HCT116 (cell line): ENCODE measurements around the gene SMIM21. TPM values are rescaled to one million over a fixed set of nuclear protein-coding genes. Genes with fewer than 3 reads are reported as not detected.

Source experiments
- ATAC-seq: fragments of 200-7000 bp; cut with Tn5 transposase; 2 replicates; pipeline ENCODE4 v1.9.1; 2020; ENCODE audit warnings: mild to moderate bottlenecking, moderate library complexity
- BruUV-seq: library from RNA; stranded (reverse); fragments of 400-500 nt; replicated peaks from 2 replicates; lab custom pipeline; 2021; lab: Mats Ljungman, UMichigan
- CTCF ChIA-PET: fragments of 300-600 bp; sonication (Branson Sonifier 250); formaldehyde crosslinking; loops from one replicate; lab custom pipeline; 2021; ENCODE audit warnings: antibody characterized with exemption; lab: Charles Lee
- POLR2A ChIA-PET: fragments of 300-600, 350-600 bp; sonication (Branson Sonifier 250); formaldehyde crosslinking; loops from one replicate; lab custom pipeline; 2021; ENCODE audit warnings: antibody characterized with exemption; lab: Charles Lee
- RAD21 ChIA-PET, 2 experiments: fragments of 300-600 bp; sonication (Branson Sonifier 250); formaldehyde crosslinking; loops; one replicate each; lab custom pipeline; 2023; ENCODE audit warnings: low total read pairs in 2 of 2; ENCODE audit not compliant: uncharacterized antibody in 2 of 2, unreplicated experiment in 2 of 2, low non-redundant PET in 1 of 2; lab: Charles Lee
- DNase-seq: peaks from one replicate; pipeline ENCODE4 v3.0.0-alpha.2; 2010; ENCODE audit warnings: low read depth, low spot score
- H2AFZ ChIP-seq: fragments of 200-600 bp; shearing (Covaris generic), sonication (generic); 2 replicates; pipeline ENCODE4 v1.6.1; 2017; ENCODE audit warnings: low read depth, mixed run types, mixed read lengths, antibody characterized with exemption, low read length; ENCODE audit not compliant: poor library complexity, severe bottlenecking
- H3K27ac ChIP-seq: 2 replicates; pipeline ENCODE4 v1.5.1; 2012; ENCODE audit warnings: low read depth, low read length
- H3K27me3 ChIP-seq: fragments of 200-600 bp; sonication (generic); 2 replicates; pipeline ENCODE4 v1.6.1; 2016; ENCODE audit warnings: mixed run types, low read length, mixed read lengths; ENCODE audit not compliant: insufficient read depth
- H3K36me3 ChIP-seq, 2 experiments: fragments of 200-500 bp in 1 of 2; fragments of 200-600 bp in 1 of 2; sonication (Bioruptor generic) in 1 of 2; sonication (generic) in 1 of 2; 2 replicates each; pipeline versions ENCODE4 v1.5.1 to v1.6.1; 2014 to 2016; ENCODE audit warnings: low read length in 2 of 2, inconsistent platforms in 1 of 2, mixed read lengths in 1 of 2, mixed run types in 1 of 2; ENCODE audit not compliant: insufficient read depth in 2 of 2, control insufficient read depth in 1 of 2
- H3K4me1 ChIP-seq, 2 experiments: fragments of 200-600 bp in 1 of 2; sonication (generic) in 1 of 2; 2 replicates each; pipeline versions ENCODE4 v1.5.1 to v1.6.1; 2012 to 2017; ENCODE audit warnings: low read length in 2 of 2, inconsistent platforms in 1 of 2, mild to moderate bottlenecking in 1 of 2, mixed read lengths in 1 of 2, mixed run types in 1 of 2, moderate library complexity in 1 of 2; ENCODE audit not compliant: insufficient read depth in 2 of 2, control insufficient read depth in 1 of 2
- H3K4me2 ChIP-seq: fragments of 200-600 bp; sonication (generic); 2 replicates; pipeline ENCODE4 v1.6.1; 2017; ENCODE audit warnings: mixed run types, low read length, mixed read lengths
- H3K4me3 ChIP-seq, 2 experiments: fragments of 200-600 bp in 1 of 2; sonication (generic) in 1 of 2; replicated peaks in 1 of 2; 2 replicates each; pipeline ENCODE4 v1.5.1; 2011 to 2016; ENCODE audit warnings: low read length in 2 of 2, control low read depth in 1 of 2, low read depth in 1 of 2, mild to moderate bottlenecking in 1 of 2, mixed read lengths in 1 of 2, mixed run types in 1 of 2
- H3K79me2 ChIP-seq: fragments of 200-600 bp; sonication (generic); 2 replicates; pipeline ENCODE4 v1.6.1; 2017; ENCODE audit warnings: mild to moderate bottlenecking, mixed run types, low read length, moderate library complexity, mixed read lengths; ENCODE audit not compliant: insufficient read depth
- H3K9ac ChIP-seq: fragments of 200-600 bp; sonication (generic); 2 replicates; pipeline ENCODE4 v1.6.1; 2016; ENCODE audit warnings: low read length, mixed read lengths
- H3K9me2 ChIP-seq: fragments of 200-600 bp; sonication (generic), shearing (Covaris generic); 2 replicates; pipeline ENCODE4 v1.6.1; 2017; ENCODE audit warnings: mixed run types, mild to moderate bottlenecking, moderate library complexity; ENCODE audit not compliant: insufficient read depth
- H3K9me3 ChIP-seq, 2 experiments: fragments of 200-500 bp in 1 of 2; fragments of 200-600 bp in 1 of 2; sonication (Bioruptor generic) in 1 of 2; sonication (generic) in 1 of 2; 2 replicates each; pipeline ENCODE4 v1.6.1; 2014 to 2017; ENCODE audit warnings: low read length in 2 of 2, mixed read lengths in 2 of 2, inconsistent platforms in 1 of 2, low read depth in 1 of 2, mild to moderate bottlenecking in 1 of 2, mixed run types in 1 of 2, moderate library complexity in 1 of 2; ENCODE audit not compliant: control insufficient read depth in 1 of 2, insufficient read depth in 1 of 2
- H4K20me1 ChIP-seq: fragments of 200-600 bp; sonication (generic), shearing (Covaris generic); 2 replicates; pipeline ENCODE4 v1.6.1; 2017; ENCODE audit warnings: mixed run types, mild to moderate bottlenecking, moderate library complexity; ENCODE audit not compliant: insufficient read depth
- CEBPB ChIP-seq: IDR thresholded peaks from 2 replicates; pipeline ENCODE4 v1.6.1; 2012; ENCODE audit warnings: low read depth
- CTCF ChIP-seq, 3 experiments: fragments of 200-600 bp in 1 of 3; sonication (generic) in 1 of 3; IDR thresholded peaks in 2 of 3; conservative IDR thresholded peaks in 1 of 3; 2 replicates each; pipeline ENCODE4 v1.5.1; 2012 to 2017; ENCODE audit warnings: low read depth in 2 of 3, low read length in 2 of 3, antibody characterized with exemption in 1 of 3, borderline replicate concordance in 1 of 3, control low read depth in 1 of 3, mild to moderate bottlenecking in 1 of 3, mixed read lengths in 1 of 3, mixed run types in 1 of 3, moderate library complexity in 1 of 3; ENCODE audit not compliant: insufficient read depth in 1 of 3
- FOSL1 ChIP-seq: IDR thresholded peaks from 2 replicates; pipeline ENCODE4 v1.6.1; 2012; ENCODE audit warnings: low read depth
- POLR2A ChIP-seq: IDR thresholded peaks from 2 replicates; pipeline ENCODE4 v1.7.0; 2011; ENCODE audit warnings: borderline replicate concordance; ENCODE audit not compliant: insufficient read depth, insufficient read length; ENCODE audit errors: extremely low read depth
- RAD21 ChIP-seq: IDR thresholded peaks from 2 replicates; pipeline ENCODE4 v1.6.1; 2012; ENCODE audit warnings: low read depth, mild to moderate bottlenecking
- REST ChIP-seq: IDR thresholded peaks from 2 replicates; pipeline ENCODE4 v1.6.1; 2012; ENCODE audit warnings: low read depth
- SP1 ChIP-seq: IDR thresholded peaks from 2 replicates; pipeline ENCODE4 v1.6.1; 2012; ENCODE audit warnings: low read depth
- ZFX ChIP-seq: fragments of 450-650 bp; IDR thresholded peaks from 2 replicates; pipeline ENCODE4 v1.6.1; 2017
- ZNF274 ChIP-seq: fragments of 200-500 bp; sonication (Bioruptor generic); IDR thresholded peaks from 2 replicates; pipeline ENCODE4 v1.6.1; 2014; ENCODE audit warnings: mild to moderate bottlenecking, low read depth, low read length, inconsistent platforms
- intact Hi-C: fragments of 100-400 bp; cut with micrococcal nuclease; formaldehyde crosslinking; loops from 2 replicates; pipeline ENCODE4 v1.10.0; 2022
- total RNA-seq: library from RNA; stranded (reverse); gene quantifications from one replicate; pipeline ENCODE4 v1.2.1, GENCODE V29; 2021; ENCODE audit not compliant: unreplicated experiment

The SMIM21 gene
- total RNA-seq, 1 experiment from 2014 or later: not detected

- Histone ChIP-seq H3K79me2 (no peaks in the 10 kb centered on the region), H3K9me2 (no peaks in the 10 kb centered on the region), H3K9ac (no peak overlapping the region), H3K27ac (no peak overlapping the region), H3K4me1 (peaks cover 14 to 25% of the 10 kb centered on the region in 2 experiments), H3K36me3 (no peaks in the 10 kb centered on the region), H3K4me3 (no peak overlapping the region), H3K27me3 (peaks cover 6% of the 10 kb centered on the region; the same call in 1 of the 2 replicates), H3K9me3 (no peaks in the 10 kb centered on the region), H2AFZ (no peak overlapping the region), H3K4me2 (no peak overlapping the region), H4K20me1 (no peaks in the 10 kb centered on the region)
- no peak for TF ChIP-seq REST
- TF ChIP-seq CEBPB: no peak
- TF ChIP-seq SP1: no peak
- TF ChIP-seq ZNF274: no peak
- no peak for TF ChIP-seq CTCF (IDR thresholded peaks at IDR 0.05 in 2 of 3, conservative IDR thresholded peaks at IDR 0.05 in 1 of 3; ENCODE audit: borderline replicate concordance in 1 of 3, insufficient read depth in 1 of 3, low read depth in 2 of 3, low read length in 2 of 3)
- TF ChIP-seq RAD21: no peak
- TF ChIP-seq FOSL1: no peak
- TF ChIP-seq POLR2A: no peak
- no peak for TF ChIP-seq ZFX
- ChIA-PET RAD21 (no interaction called here), CTCF (no interaction called here), POLR2A (no interaction called here)
- no TSS peak for BruUV-seq
- ATAC-seq: no peak
- intact Hi-C loops: loop anchor here (5.0 kb wide), 1 partner anchor 193 kb away; the partner anchor contains the start of gene TSHZ1
- DNase-seq: no peak
Observed at GRCh38 chr18:75405351-75405750, 22.2 kb downstream of the SMIM21 start.
